GM19328 (cell line): Measurements from ENCODE around the gene CTLA4.
"Not testable (repeated sequence)": the region's sequence is repeated elsewhere in the genome, so short reads cannot be mapped to it uniquely, and the experiment has no call there.

Source experiments
- ATAC-seq: cut with Tn5 transposase; IDR thresholded peaks from one replicate; pipeline ENCODE4 v1.9.1; 2021; ENCODE audit warnings: mild to moderate bottlenecking, moderate library complexity; ENCODE audit not compliant: unreplicated experiment

CTLA4 gene

GRCh38 chr2:203855274-203855673 is 12.3 kb upstream of the CTLA4 start:
- ATAC-seq = no peak

- ATAC-seq = no peak
Measured at GRCh38 chr2:203857656-203858055, 9.9 kb upstream of the CTLA4 start.

- ATAC-seq = no peak
Measured at GRCh38 chr2:203858176-203858575, 9.4 kb upstream of the CTLA4 start.

- no peak for ATAC-seq
Measured at GRCh38 chr2:203859030-203859789, 8.4 kb upstream of the CTLA4 start.

- ATAC-seq = no peak
Measured at GRCh38 chr2:203861197-203861596, 6.4 kb upstream of the CTLA4 start.

- no peak for ATAC-seq
Measured at GRCh38 chr2:203861607-203862006, 6.0 kb upstream of the CTLA4 start.

GRCh38 chr2:203869223-203870042 is 1.9 kb downstream of the CTLA4 start:
- ATAC-seq = no peak

- ATAC-seq = no peak
Measured at GRCh38 chr2:203870481-203870880, 2.9 kb downstream of the CTLA4 start.

- ATAC-seq = no peak
Measured at GRCh38 chr2:203870941-203871340, 3.4 kb downstream of the CTLA4 start.

GRCh38 chr2:203871371-203871983 is 3.9 kb downstream of the CTLA4 start:
- peak; percentile 97 for ATAC-seq

GRCh38 chr2:203873461-203873860 is 5.9 kb downstream of the CTLA4 start:
- no peak for ATAC-seq

- ATAC-seq = no peak
Measured at GRCh38 chr2:203873921-203874631, 6.5 kb downstream of the CTLA4 start.

- ATAC-seq = no peak
Measured at GRCh38 chr2:203875471-203875870, 7.9 kb downstream of the CTLA4 start.

- no peak for ATAC-seq
Measured at GRCh38 chr2:203876328-203876727, 8.8 kb downstream of the CTLA4 start.

GRCh38 chr2:203878063-203878462 is 10.5 kb downstream of the CTLA4 start:
- no peak for ATAC-seq

- ATAC-seq = no peak
Measured at GRCh38 chr2:203880557-203881125, 13.1 kb downstream of the CTLA4 start.

GRCh38 chr2:203881185-203881584 is 13.6 kb downstream of the CTLA4 start:
- ATAC-seq = not testable (repeated sequence)

- ATAC-seq = no peak
Measured at GRCh38 chr2:203882551-203882950, 15.0 kb downstream of the CTLA4 start.

GRCh38 chr2:203886661-203887151 is 19.1 kb downstream of the CTLA4 start:
- ATAC-seq = no peak

GRCh38 chr2:203887677-203888076 is 20.1 kb downstream of the CTLA4 start:
- ATAC-seq = no peak

GRCh38 chr2:203889542-203889941 is 22.0 kb downstream of the CTLA4 start:
- ATAC-seq = no peak
